ENCODE results near the gene SPEN. TPM values are rescaled to one million over a fixed set of nuclear protein-coding genes. Genes with fewer than 3 reads are reported as not detected.

The SPEN gene
- total and polyA plus RNA-seq, 7 experiments from 2014 or later: 10.1 to 92.1 (median 77.9) TPM

GRCh38 chr1:15985611-15986297 lies 138.2 kb downstream of the SPEN start:
- CTCF ChIA-PET: no interaction called here
- POLR2A ChIA-PET: interaction anchor here (0.7 kb wide), 1 partner anchor 407 kb away, joined by 3 read pairs; no protein-coding TSS in a partner anchor
- H3K9me3 ChIP-seq (ENCODE audit: control insufficient read depth in 2 of 3, low read length in 3 of 3): peaks cover 0 to 3% (median 0%) of the 10 kb centered on the region in 3 experiments
- H3K4me1 Mint-ChIP-seq: no peaks in the 10 kb centered on the region
- no peak overlapping the region for H3K27ac Mint-ChIP-seq
- H3K4me3 Mint-ChIP-seq: no peak overlapping the region
- no peak for DNase-seq
- ATAC-seq: no peak
- no peaks in the 10 kb centered on the region for H3K36me3 ChIP-seq (ENCODE audit: control insufficient read depth in 2 of 3, insufficient read depth in 3 of 3, low read length in 3 of 3)
- H3K27ac ChIP-seq (ENCODE audit: low read depth, low read length): no peak overlapping the region
- H3K27me3 ChIP-seq (ENCODE audit: control insufficient read depth in 2 of 2, insufficient read depth in 2 of 2, low read length in 2 of 2): no peaks in the 10 kb centered on the region
- H3K4me3 ChIP-seq (ENCODE audit: low read length): no peak overlapping the region
- intact Hi-C loops (cut with micrococcal nuclease): no loop called here
- H3K9me3 Mint-ChIP-seq: no peaks in the 10 kb centered on the region
- peaks cover 0 to 3% (median 0%) of the 10 kb centered on the region in 5 donors for H3K27me3 Mint-ChIP-seq
- no peaks in the 10 kb centered on the region for H3K36me3 Mint-ChIP-seq
- no peaks in the 10 kb centered on the region for H3K4me1 ChIP-seq (ENCODE audit: control insufficient read depth in 2 of 2, insufficient read depth in 2 of 2, low read length in 2 of 2)

GRCh38 chr1:15988856-15989736 lies 141.6 kb downstream of the SPEN start:
- Mint-ChIP-seq H3K27ac (peak overlapping the region in 1 of 9 donors; percentile 17), H3K27me3 (peaks cover 0 to 3% (median 0%) of the 10 kb centered on the region in 5 donors)

GRCh38 chr1:15989776-15990175 lies 142.3 kb downstream of the SPEN start:
- ChIA-PET POLR2A (no interaction called here), CTCF (no interaction called here)
- intact Hi-C loops (cut with micrococcal nuclease): no loop called here
- H3K9me3 Mint-ChIP-seq: no peaks in the 10 kb centered on the region
- Histone ChIP-seq H3K36me3 (ENCODE audit: control insufficient read depth in 2 of 3, insufficient read depth in 3 of 3, low read length in 3 of 3) (no peaks in the 10 kb centered on the region), H3K4me3 (ENCODE audit: low read length) (no peak overlapping the region), H3K9me3 (ENCODE audit: control insufficient read depth in 2 of 3, low read length in 3 of 3) (no peaks in the 10 kb centered on the region), H3K27ac (ENCODE audit: low read depth, low read length) (no peak overlapping the region), H3K4me1 (ENCODE audit: control insufficient read depth in 2 of 2, insufficient read depth in 2 of 2, low read length in 2 of 2) (no peaks in the 10 kb centered on the region), H3K27me3 (ENCODE audit: control insufficient read depth in 2 of 2, insufficient read depth in 2 of 2, low read length in 2 of 2) (no peaks in the 10 kb centered on the region)
- no peak overlapping the region for H3K4me3 Mint-ChIP-seq
- H3K36me3 Mint-ChIP-seq: no peaks in the 10 kb centered on the region
- ATAC-seq: no peak
- H3K4me1 Mint-ChIP-seq: no peaks in the 10 kb centered on the region
- H3K27me3 Mint-ChIP-seq: peaks cover 0 to 3% (median 0%) of the 10 kb centered on the region in 5 donors
- DNase-seq: no peak
- no peak overlapping the region for H3K27ac Mint-ChIP-seq

More at GRCh38 chr1:15988856-15989736, 141.6 kb downstream of the SPEN start:
- Histone ChIP-seq H3K36me3 (ENCODE audit: control insufficient read depth in 2 of 3, insufficient read depth in 3 of 3, low read length in 3 of 3) (no peaks in the 10 kb centered on the region), H3K4me1 (ENCODE audit: control insufficient read depth in 2 of 2, insufficient read depth in 2 of 2, low read length in 2 of 2) (no peaks in the 10 kb centered on the region), H3K9me3 (ENCODE audit: control insufficient read depth in 2 of 3, low read length in 3 of 3) (no peaks in the 10 kb centered on the region), H3K27ac (ENCODE audit: low read depth, low read length) (no peak overlapping the region), H3K27me3 (ENCODE audit: control insufficient read depth in 2 of 2, insufficient read depth in 2 of 2, low read length in 2 of 2) (no peaks in the 10 kb centered on the region), H3K4me3 (ENCODE audit: low read length) (no peak overlapping the region)
- Mint-ChIP-seq H3K36me3 (no peaks in the 10 kb centered on the region), H3K4me1 (no peaks in the 10 kb centered on the region), H3K9me3 (no peaks in the 10 kb centered on the region), H3K4me3 (no peak overlapping the region)
- POLR2A ChIA-PET: no interaction called here
- ATAC-seq (no peak), DNase-seq (no peak)
- CTCF ChIA-PET: no interaction called here
- intact Hi-C loops (cut with micrococcal nuclease): no loop called here

Other genes starting within 250 kb of the SPEN start
- gene DDI2, start 230.2 kb upstream of the SPEN start, total RNA-seq: 10 to 100 TPM; 24.5 to 46.8 (median 37.0) TPM
- 1 to 10 TPM; 3.2 to 6.7 TPM for gene DDI2, start 230.2 kb upstream of the SPEN start, polyA plus RNA-seq
- 10 to 100 TPM; 53.6 to 78.6 (median 68.1) TPM for gene PLEKHM2, start 163.4 kb upstream of the SPEN start, total RNA-seq
- 10 to 100 TPM in 1 of 2 donors, 1 to 10 TPM in 1; 4.3 to 10.0 TPM for gene PLEKHM2, start 163.4 kb upstream of the SPEN start, polyA plus RNA-seq
- gene SLC25A34, start 111.4 kb upstream of the SPEN start, total RNA-seq: 1 to 10 TPM; 1.5 to 4.6 (median 2.1) TPM
- gene SLC25A34, start 111.4 kb upstream of the SPEN start, polyA plus RNA-seq: under 1 TPM in 1 of 2 donors, not detected in 1; 0.08 TPM
- gene TMEM82, start 105.2 kb upstream of the SPEN start, total RNA-seq: not detected
- gene TMEM82, start 105.2 kb upstream of the SPEN start, polyA plus RNA-seq: not detected
- gene FBLIM1, start 88.9 kb upstream of the SPEN start, total RNA-seq: under 1 TPM in 2 of 5 experiments, not detected in 3; 0.27 to 0.54 TPM
- under 1 TPM in 1 of 2 donors, not detected in 1; 0.41 TPM for gene FBLIM1, start 88.9 kb upstream of the SPEN start, polyA plus RNA-seq
- gene UQCRHL, start 40.1 kb upstream of the SPEN start, total RNA-seq: 1 to 10 TPM in 3 of 5 experiments, under 1 TPM in 2; 0.69 to 1.9 (median 1.4) TPM
- gene UQCRHL, start 40.1 kb upstream of the SPEN start, polyA plus RNA-seq: 1 to 10 TPM in 1 of 2 donors, under 1 TPM in 1; 0.43 to 1.1 TPM
- gene ZBTB17, start 128.4 kb downstream of the SPEN start, total RNA-seq: 10 to 100 TPM; 47.3 to 85.1 (median 65.0) TPM
- gene ZBTB17, start 128.4 kb downstream of the SPEN start, polyA plus RNA-seq: 10 to 100 TPM; 11.2 to 33.7 TPM
- not detected for gene SRARP, start 156.5 kb downstream of the SPEN start, total RNA-seq
- not detected for gene SRARP, start 156.5 kb downstream of the SPEN start, polyA plus RNA-seq
- not detected for gene HSPB7, start 170.3 kb downstream of the SPEN start, total RNA-seq
- not detected for gene HSPB7, start 170.3 kb downstream of the SPEN start, polyA plus RNA-seq
- not detected for gene CLCNKA, start 174.3 kb downstream of the SPEN start, total RNA-seq
- gene CLCNKA, start 174.3 kb downstream of the SPEN start, polyA plus RNA-seq: not detected
- gene CLCNKB, start 196.1 kb downstream of the SPEN start, total RNA-seq: not detected
- not detected for gene CLCNKB, start 196.1 kb downstream of the SPEN start, polyA plus RNA-seq
- gene FAM131C, start 225.9 kb downstream of the SPEN start, total RNA-seq: 1 to 10 TPM in 1 of 5 experiments, not detected in 4; 1.3 TPM
- not detected for gene FAM131C, start 225.9 kb downstream of the SPEN start, polyA plus RNA-seq

Measured in naive thymus-derived CD4-positive, alpha-beta T cell (primary cell).